Measurements from ENCODE around the gene SRRM3.

DNA sequence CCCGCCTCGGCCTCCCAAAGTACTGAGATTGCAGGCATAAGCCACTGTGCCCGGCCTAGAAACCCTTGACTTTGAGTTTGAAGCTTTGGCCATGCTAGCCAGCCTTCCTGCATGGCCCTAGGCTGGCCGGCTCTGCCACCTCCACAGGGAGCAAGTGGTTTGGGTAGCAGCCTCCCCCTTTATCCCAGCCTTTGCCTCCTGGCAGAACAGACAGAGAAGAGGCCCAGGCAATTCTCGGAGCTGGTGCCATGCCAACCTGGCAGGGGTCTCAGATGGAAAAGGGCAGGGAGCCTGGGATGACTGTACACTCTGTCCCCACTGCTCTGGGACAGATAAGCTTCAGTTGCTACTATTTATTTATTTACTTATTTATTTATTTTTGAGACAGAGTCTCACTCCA, 39.4 kb downstream of the SRRM3 start:
- TF ChIP-seq, protein P1, sequence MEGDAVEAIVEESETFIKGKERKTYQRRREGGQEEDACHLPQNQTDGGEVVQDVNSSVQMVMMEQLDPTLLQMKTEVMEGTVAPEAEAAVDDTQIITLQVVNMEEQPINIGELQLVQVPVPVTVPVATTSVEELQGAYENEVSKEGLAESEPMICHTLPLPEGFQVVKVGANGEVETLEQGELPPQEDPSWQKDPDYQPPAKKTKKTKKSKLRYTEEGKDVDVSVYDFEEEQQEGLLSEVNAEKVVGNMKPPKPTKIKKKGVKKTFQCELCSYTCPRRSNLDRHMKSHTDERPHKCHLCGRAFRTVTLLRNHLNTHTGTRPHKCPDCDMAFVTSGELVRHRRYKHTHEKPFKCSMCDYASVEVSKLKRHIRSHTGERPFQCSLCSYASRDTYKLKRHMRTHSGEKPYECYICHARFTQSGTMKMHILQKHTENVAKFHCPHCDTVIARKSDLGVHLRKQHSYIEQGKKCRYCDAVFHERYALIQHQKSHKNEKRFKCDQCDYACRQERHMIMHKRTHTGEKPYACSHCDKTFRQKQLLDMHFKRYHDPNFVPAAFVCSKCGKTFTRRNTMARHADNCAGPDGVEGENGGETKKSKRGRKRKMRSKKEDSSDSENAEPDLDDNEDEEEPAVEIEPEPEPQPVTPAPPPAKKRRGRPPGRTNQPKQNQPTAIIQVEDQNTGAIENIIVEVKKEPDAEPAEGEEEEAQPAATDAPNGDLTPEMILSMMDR (optimal IDR thresholded peaks at IDR 0.05 in 1 of 3, IDR thresholded peaks at IDR 0.05 in 1 of 3, conservative IDR thresholded peaks at IDR 0.05 in 1 of 3; ENCODE audit: extremely low read depth in 1 of 3, insufficient read depth in 2 of 3, low read length in 3 of 3): no peak
- no peak for TF ChIP-seq EZH2 (IDR thresholded peaks at IDR 0.05; ENCODE audit: low read length)
